Endothelial cell of umbilical vein (primary cell): ENCODE measurements around the gene MRPS16. TPM values are rescaled to one million over a fixed set of nuclear protein-coding genes. Genes with fewer than 3 reads are reported as not detected.

Source experiments
- BruUV-seq: library from RNA; stranded (reverse); fragments of 400-500 nt; replicated peaks from 2 replicates; lab custom pipeline; 2021; lab: Mats Ljungman, UMichigan
- CTCF ChIA-PET: fragments of 300-600, 350-600 bp; sonication (Branson Sonifier 250); formaldehyde crosslinking; loops from one replicate; lab custom pipeline; 2021; ENCODE audit warnings: antibody characterized with exemption, inconsistent platforms; lab: Charles Lee
- POLR2A ChIA-PET: fragments of 300-600, 350-600 bp; sonication (Branson Sonifier 250); formaldehyde crosslinking; loops from one replicate; lab custom pipeline; 2021; ENCODE audit warnings: antibody characterized with exemption, inconsistent platforms; lab: Charles Lee
- DNase-seq: peaks from one replicate; pipeline ENCODE4 v3.0.0-alpha.2; 2011; ENCODE audit warnings: low read depth, low spot score
- FAIRE-seq: peaks from 2 replicates; lab custom pipeline; 2011; peaks lifted over from hg19 to GRCh38; lab: Jason Lieb, UNC
- H2AFZ ChIP-seq: 2 replicates; pipeline ENCODE4 v1.6.0; 2012; ENCODE audit warnings: low read depth, low read length, control low read depth, inconsistent platforms
- H3K27ac ChIP-seq: 2 replicates; pipeline ENCODE4 v1.5.1; 2011; ENCODE audit warnings: low read depth, mild to moderate bottlenecking, control low read depth, low read length, moderate library complexity; ENCODE audit not compliant: insufficient read depth
- H3K27me3 ChIP-seq, 2 experiments: 2 replicates each; pipeline versions ENCODE4 v1.6.0 to v1.6.1; 2011; ENCODE audit warnings: low read length in 2 of 2, mixed read lengths in 1 of 2; ENCODE audit not compliant: control insufficient read depth in 2 of 2, insufficient read depth in 2 of 2
- H3K36me3 ChIP-seq, 2 experiments: 2 replicates in 1 of 2; 3 replicates in 1 of 2; pipeline ENCODE4 v1.5.1; 2011; ENCODE audit warnings: low read length in 2 of 2, mild to moderate bottlenecking in 1 of 2, moderate library complexity in 1 of 2; ENCODE audit not compliant: control insufficient read depth in 2 of 2, insufficient read depth in 2 of 2; ENCODE audit errors: extremely low read depth in 1 of 2
- H3K4me1 ChIP-seq: 3 replicates; pipeline ENCODE4 v1.5.1; 2011; ENCODE audit warnings: mild to moderate bottlenecking, low read length; ENCODE audit not compliant: control insufficient read depth, insufficient read depth; ENCODE audit errors: extremely low read depth
- H3K4me2 ChIP-seq: 2 replicates; pipeline ENCODE4 v1.6.1; 2011; ENCODE audit warnings: low read length, control low read depth, mixed read lengths; ENCODE audit not compliant: insufficient read depth
- H3K4me3 ChIP-seq, 3 experiments: fragments of 200-600 bp in 1 of 3; sonication (generic), shearing (Covaris generic) in 1 of 3; replicated peaks in 1 of 3; 2 replicates each; pipeline ENCODE4 v1.5.1; 2011 to 2016; ENCODE audit warnings: control low read depth in 3 of 3, low read length in 3 of 3, mild to moderate bottlenecking in 2 of 3, inconsistent platforms in 1 of 3, low read depth in 1 of 3, moderate library complexity in 1 of 3; ENCODE audit not compliant: insufficient read depth in 1 of 3
- H3K79me2 ChIP-seq: 2 replicates; pipeline ENCODE4 v1.6.0; 2012; ENCODE audit warnings: low read length, inconsistent platforms; ENCODE audit not compliant: control insufficient read depth, insufficient read depth
- H3K9ac ChIP-seq: replicated peaks from 2 replicates; pipeline ENCODE3; 2011; ENCODE audit warnings: low read length, control low read depth; ENCODE audit not compliant: insufficient read depth; ENCODE audit errors: extremely low read depth
- H3K9me1 ChIP-seq: replicated peaks from 3 replicates; pipeline ENCODE4 v1.6.0; 2011; ENCODE audit warnings: mild to moderate bottlenecking, low read length; ENCODE audit not compliant: control insufficient read depth, insufficient read depth; ENCODE audit errors: extremely low read depth
- H3K9me3 ChIP-seq: replicated peaks from 2 replicates; pipeline ENCODE4 v1.5.1; 2012; ENCODE audit warnings: low read length, inconsistent platforms; ENCODE audit not compliant: control insufficient read depth, insufficient read depth
- H4K20me1 ChIP-seq: replicated peaks from 2 replicates; pipeline ENCODE3; 2011; ENCODE audit warnings: mild to moderate bottlenecking, low read length; ENCODE audit not compliant: control insufficient read depth, insufficient read depth; ENCODE audit errors: extremely low read depth
- CTCF ChIP-seq, 2 donors: IDR thresholded peaks; 1 replicate in 1 of 2; 2 replicates in 1 of 2; pipeline ENCODE4 v1.5.1; 2011; ENCODE audit warnings: low read length in 2 of 2, mild to moderate bottlenecking in 2 of 2, moderate library complexity in 2 of 2, control low read depth in 1 of 2, inconsistent platforms in 1 of 2, low read depth in 1 of 2; ENCODE audit not compliant: insufficient read depth in 1 of 2; ENCODE audit errors: extremely low read depth in 1 of 2
- EZH2 ChIP-seq: IDR thresholded peaks from 2 replicates; pipeline ENCODE4 v1.6.1; 2012; ENCODE audit warnings: borderline replicate concordance, low read depth, mild to moderate bottlenecking, moderate library complexity, low read length, inconsistent platforms; ENCODE audit not compliant: severe bottlenecking
- FOS ChIP-seq: IDR thresholded peaks from 2 replicates; pipeline ENCODE4 v1.6.1; 2011; ENCODE audit warnings: mild to moderate bottlenecking, low read length, moderate library complexity, borderline replicate concordance; ENCODE audit not compliant: insufficient read depth
- GATA2 ChIP-seq: IDR thresholded peaks from 2 replicates; pipeline ENCODE4 v1.7.0; 2011; ENCODE audit warnings: low read depth, mild to moderate bottlenecking, moderate library complexity, mixed read lengths, low read length; ENCODE audit not compliant: insufficient read length, insufficient read depth
- JUN ChIP-seq: IDR thresholded peaks from 2 replicates; pipeline ENCODE4 v1.6.1; 2011; ENCODE audit warnings: borderline replicate concordance, low read depth; ENCODE audit not compliant: insufficient read length, insufficient read depth
- MAX ChIP-seq: IDR thresholded peaks from 2 replicates; pipeline ENCODE4 v1.6.1; 2011; ENCODE audit not compliant: insufficient read depth, insufficient read length
- MYC ChIP-seq: IDR thresholded peaks from one replicate; pipeline ENCODE4 v1.6.1; 2011; ENCODE audit warnings: mild to moderate bottlenecking, low read depth, low read length
- POLR2A ChIP-seq: IDR thresholded peaks from 2 replicates; pipeline ENCODE4 v1.6.1; 2012; ENCODE audit warnings: low read depth, mild to moderate bottlenecking, control low read depth, low read length
- POLR2AphosphoS5 ChIP-seq: IDR thresholded peaks from 2 replicates; pipeline ENCODE4 v1.6.1; 2012; ENCODE audit warnings: low read depth, mild to moderate bottlenecking, control low read depth, low read length, moderate library complexity; ENCODE audit not compliant: insufficient read depth
- dilution Hi-C: fragments of 300-500 bp; cut with MboI; formaldehyde crosslinking; loops from one replicate; pipeline ENCODE4 v1.15.0; 2019; ENCODE audit warnings: low sequenced_read_pairs; ENCODE audit not compliant: extremely low pct_ligation_motif_present
- intact Hi-C: fragments of 100-400 bp; cut with micrococcal nuclease; formaldehyde crosslinking; loops from one replicate; pipeline ENCODE4 v1.10.0; 2022
- polyA plus RNA-seq, 4 experiments: library from polyadenylated mRNA; depleted of rRNA in 3 of 4; stranded (reverse) in 3 of 4; unstranded in 1 of 4; fragments of >200 nt; gene quantifications; 2 replicates each; pipeline versions ENCODE4 v1.2.1 to v1.2.3, GENCODE V29; 2011 to 2012; ENCODE audit warnings: missing spikeins in 1 of 4
- total RNA-seq: library from RNA; stranded (reverse); gene quantifications from 2 replicates; pipeline ENCODE4 v1.2.3, GENCODE V29; 2021

Gene MRPS16
- total and polyA plus RNA-seq, 2 donors (not counting 3 experiments of a cell fraction or from before 2014, with no cell fraction given): 86.0 to 161 TPM

GRCh38 chr10:73219384-73219783 lies 33.1 kb downstream of the MRPS16 start:
- no peaks in the 10 kb centered on the region for H3K27me3 ChIP-seq
- BruUV-seq: no TSS peak
- POLR2A ChIA-PET: no interaction called here
- H3K9me1 ChIP-seq: no peaks in the 10 kb centered on the region
- DNase-seq (no peak), FAIRE-seq (no peak)
- H2AFZ ChIP-seq: no peak overlapping the region
- peaks cover 2 to 3% of the 10 kb centered on the region in 2 experiments for H3K36me3 ChIP-seq
- H3K27ac ChIP-seq: no peak overlapping the region
- no peaks in the 10 kb centered on the region for H3K79me2 ChIP-seq
- H3K4me2 ChIP-seq: no peak overlapping the region
- dilution Hi-C loops: no loop called here
- no peak overlapping the region for H3K9ac ChIP-seq
- no peak overlapping the region for H3K4me3 ChIP-seq
- H3K4me1 ChIP-seq: no peaks in the 10 kb centered on the region
- no peaks in the 10 kb centered on the region for H4K20me1 ChIP-seq
- intact Hi-C loops: loop anchor here (1.0 kb wide), 1 partner anchor 51 kb away; the partner anchor contains the start of genes ECD and FAM149B1
- CTCF ChIA-PET: interaction anchor here (1.0 to 1.9 kb wide), 10 partner anchors 10 to 123 kb away, joined by 3 to 7 read pairs (median 4); partner anchors contain the start of genes DNAJC9, ECD, FAM149B1 and P4HA1
- no peaks in the 10 kb centered on the region for H3K9me3 ChIP-seq
- TF ChIP-seq EZH2 (no peak), MYC (no peak), FOS (no peak), POLR2A (no peak), MAX (no peak), CTCF (IDR thresholded peaks at IDR 0.05; ENCODE audit: extremely low read depth in 1 of 2, insufficient read depth in 1 of 2, low read depth in 1 of 2, low read length in 2 of 2) (no peak), POLR2AphosphoS5 (no peak), GATA2 (no peak), JUN (no peak)
